Right lobe of liver (tissue), 4 donors: ENCODE data around the gene B3GAT2.

Experiments used
- POLR2A ChIP-seq: fragments of 450-650 bp; IDR thresholded peaks from one replicate; pipeline ENCODE4 v1.6.1; 2017; ENCODE audit warnings: antibody characterized with exemption, mild to moderate bottlenecking
- TF ChIP-seq, protein P1 (sequence below), 4 donors: fragments of 200-600 bp in 3 of 4; fragments of 450-650 bp in 1 of 4; IDR thresholded peaks; one replicate each; pipeline versions ENCODE4 v1.5.1 to v1.8.0; 2016 to 2022; ENCODE audit warnings: antibody characterized with exemption in 4 of 4, mild to moderate bottlenecking in 2 of 4
- donor health status: DM: no; HTN: no; CAD: no.
- donor health status: DM: no; HTN: no; CAD: no.
- donor health status: DM: no; HTN: yes; CAD: no.

DNA sequence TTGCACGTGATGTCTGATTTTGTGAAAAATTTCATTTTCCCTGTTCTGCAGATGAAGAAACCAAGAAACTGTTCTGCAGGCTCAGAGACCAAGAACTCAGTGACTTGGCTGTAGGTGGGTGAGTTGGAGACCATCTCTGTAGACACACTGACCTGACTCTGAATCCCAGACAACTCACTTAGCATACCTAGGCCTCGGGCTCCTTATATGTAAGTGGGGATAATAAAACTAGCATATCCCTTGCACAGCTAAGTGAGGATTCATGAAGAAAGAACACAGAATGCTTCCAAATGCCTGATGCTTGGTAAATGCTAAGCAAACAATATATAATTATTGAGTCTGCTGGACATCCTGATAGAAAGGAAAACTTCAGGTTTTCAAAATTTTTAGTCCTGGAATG is 70.8 kb downstream of the B3GAT2 start:
- TF ChIP-seq, protein P1, sequence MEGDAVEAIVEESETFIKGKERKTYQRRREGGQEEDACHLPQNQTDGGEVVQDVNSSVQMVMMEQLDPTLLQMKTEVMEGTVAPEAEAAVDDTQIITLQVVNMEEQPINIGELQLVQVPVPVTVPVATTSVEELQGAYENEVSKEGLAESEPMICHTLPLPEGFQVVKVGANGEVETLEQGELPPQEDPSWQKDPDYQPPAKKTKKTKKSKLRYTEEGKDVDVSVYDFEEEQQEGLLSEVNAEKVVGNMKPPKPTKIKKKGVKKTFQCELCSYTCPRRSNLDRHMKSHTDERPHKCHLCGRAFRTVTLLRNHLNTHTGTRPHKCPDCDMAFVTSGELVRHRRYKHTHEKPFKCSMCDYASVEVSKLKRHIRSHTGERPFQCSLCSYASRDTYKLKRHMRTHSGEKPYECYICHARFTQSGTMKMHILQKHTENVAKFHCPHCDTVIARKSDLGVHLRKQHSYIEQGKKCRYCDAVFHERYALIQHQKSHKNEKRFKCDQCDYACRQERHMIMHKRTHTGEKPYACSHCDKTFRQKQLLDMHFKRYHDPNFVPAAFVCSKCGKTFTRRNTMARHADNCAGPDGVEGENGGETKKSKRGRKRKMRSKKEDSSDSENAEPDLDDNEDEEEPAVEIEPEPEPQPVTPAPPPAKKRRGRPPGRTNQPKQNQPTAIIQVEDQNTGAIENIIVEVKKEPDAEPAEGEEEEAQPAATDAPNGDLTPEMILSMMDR (IDR thresholded peaks at IDR 0.05), result no peak
- no peak for TF ChIP-seq POLR2A
